HG02763 (cell line): ENCODE measurements around the gene WFS1.

Experiments used
- ATAC-seq: cut with Tn5 transposase; IDR thresholded peaks from one replicate; pipeline ENCODE4 v1.9.1; 2021; ENCODE audit warnings: mild to moderate bottlenecking, moderate library complexity; ENCODE audit not compliant: unreplicated experiment

Gene WFS1

GRCh38 chr4:6298035-6298434, 28.4 kb downstream of the WFS1 start:
- ATAC-seq, result no peak

- no peak for ATAC-seq
Observed at GRCh38 chr4:6298852-6299251, 29.2 kb downstream of the WFS1 start.

- no peak for ATAC-seq
Observed at GRCh38 chr4:6299875-6300274, 30.2 kb downstream of the WFS1 start.

- ATAC-seq, result no peak
Observed at GRCh38 chr4:6300359-6300758, 30.7 kb downstream of the WFS1 start.

- ATAC-seq, result no peak
Observed at GRCh38 chr4:6301051-6301731, 31.5 kb downstream of the WFS1 start.

GRCh38 chr4:6301732-6302442, 32.2 kb downstream of the WFS1 start:
- ATAC-seq, result no peak

- ATAC-seq, result no peak
Observed at GRCh38 chr4:6302869-6303268, 33.2 kb downstream of the WFS1 start.

- no peak for ATAC-seq
Observed at GRCh38 chr4:6303943-6304342, 34.3 kb downstream of the WFS1 start.

GRCh38 chr4:6306299-6306698, 36.6 kb downstream of the WFS1 start:
- ATAC-seq, result no peak

- ATAC-seq, result no peak
Observed at GRCh38 chr4:6307230-6307629, 37.6 kb downstream of the WFS1 start.

GRCh38 chr4:6307891-6308290, 38.2 kb downstream of the WFS1 start:
- no peak for ATAC-seq

- ATAC-seq, result no peak
Observed at GRCh38 chr4:6308899-6309643, 39.4 kb downstream of the WFS1 start.

- ATAC-seq, result no peak
Observed at GRCh38 chr4:6309777-6310176, 40.1 kb downstream of the WFS1 start.

GRCh38 chr4:6313216-6313615, 43.6 kb downstream of the WFS1 start:
- no peak for ATAC-seq

- no peak for ATAC-seq
Observed at GRCh38 chr4:6316461-6317003, 46.9 kb downstream of the WFS1 start.

- no peak for ATAC-seq
Observed at GRCh38 chr4:6318206-6318605, 48.6 kb downstream of the WFS1 start.

GRCh38 chr4:6319530-6320150, 50.0 kb downstream of the WFS1 start:
- ATAC-seq, result no peak

GRCh38 chr4:6320663-6321062, 51.0 kb downstream of the WFS1 start:
- ATAC-seq, result no peak

- no peak for ATAC-seq
Observed at GRCh38 chr4:6321361-6321760, 51.7 kb downstream of the WFS1 start.

GRCh38 chr4:6322067-6322760, 52.6 kb downstream of the WFS1 start:
- ATAC-seq, result no peak
